Peyer's patch (tissue), 4 donors: ENCODE measurements around the gene HPS1. TPM values are rescaled to one million over a fixed set of nuclear protein-coding genes. Genes with fewer than 3 reads are reported as not detected.

Experiments
- DNase-seq, 3 donors: peaks; one replicate each; pipeline ENCODE4 v3.0.0-alpha.2; 2017 to 2019
- H3K27ac ChIP-seq, 4 donors: fragments of 200-600 bp; sonication (generic); one replicate each; pipeline ENCODE4 v1.5.1; 2016 to 2019
- H3K27me3 ChIP-seq, 2 donors: fragments of 200-600 bp; sonication (generic); one replicate each; pipeline ENCODE4 v1.5.1; 2019
- H3K36me3 ChIP-seq, 3 donors: fragments of 200-600 bp; sonication (generic); one replicate each; pipeline ENCODE4 v1.5.1; 2016 to 2019
- H3K4me1 ChIP-seq, 4 donors: fragments of 200-600 bp; sonication (generic); one replicate each; pipeline ENCODE4 v1.5.1; 2016 to 2019
- H3K4me3 ChIP-seq, 4 donors: fragments of 200-600 bp; sonication (generic); 1 replicate in 3 of 4; 2 replicates in 1 of 4; pipeline ENCODE4 v1.5.1; 2016 to 2019; ENCODE audit warnings: mild to moderate bottlenecking in 1 of 4
- H3K9me3 ChIP-seq, 4 donors: fragments of 200-600 bp; sonication (generic); one replicate each; pipeline ENCODE4 v1.5.1; 2016 to 2019; ENCODE audit warnings: mild to moderate bottlenecking in 1 of 4
- CTCF ChIP-seq, 6 experiments: fragments of 450-650 bp in 4 of 6; fragments of 200-600 bp in 2 of 6; sonication (generic) in 1 of 6; IDR thresholded peaks; one replicate each; pipeline ENCODE4 v1.5.1; 2017 to 2019; ENCODE audit warnings: antibody characterized with exemption in 6 of 6, mild to moderate bottlenecking in 3 of 6, moderate library complexity in 1 of 6
- POLR2A ChIP-seq, 2 donors: fragments of 450-650 bp; IDR thresholded peaks; one replicate each; pipeline ENCODE4 v1.5.1; 2017; ENCODE audit warnings: antibody characterized with exemption in 2 of 2, mild to moderate bottlenecking in 2 of 2, moderate library complexity in 2 of 2
- total RNA-seq, 4 donors: library from RNA; depleted of rRNA; stranded (reverse); fragments of >200 nt; gene quantifications; one replicate each; pipeline ENCODE4 v1.1.0, GENCODE V29; 2016

The HPS1 gene
- total RNA-seq = 100 to 1,000 TPM; 109 to 221 (median 136) TPM

DNA sequence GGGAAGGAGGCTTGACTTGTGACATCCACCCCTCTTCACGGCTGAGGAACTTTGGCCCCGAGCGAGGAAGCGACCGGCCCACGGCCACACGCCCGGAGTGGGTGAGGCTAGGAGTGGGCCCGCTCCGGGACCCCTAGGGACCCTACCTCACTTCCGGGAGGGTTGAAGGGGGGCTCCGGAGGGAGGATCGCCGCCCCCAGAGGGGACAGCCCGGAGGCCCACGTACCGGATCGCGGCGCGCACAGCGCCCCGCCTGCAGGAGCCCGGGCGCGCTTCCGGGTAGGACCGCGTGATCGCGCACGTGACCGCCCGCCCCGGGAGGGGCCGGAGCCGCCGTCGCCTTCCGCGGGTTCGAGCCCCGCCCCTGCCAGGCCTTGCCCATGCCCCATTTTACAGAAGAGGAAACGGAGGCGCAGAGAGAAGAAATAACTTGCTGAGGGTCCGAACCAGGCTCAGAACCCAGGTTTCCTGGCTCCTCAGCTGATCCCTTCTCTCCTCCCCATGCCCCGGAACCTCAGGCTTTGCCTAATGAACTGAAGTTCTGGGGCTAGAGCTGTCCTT, at the start of gene HPS1:
Gene HPS1, minus strand, starts transcription at position 275 of the 561 bp plus-strand sequence. CDS start 3,695 bp downstream, outside the sequence.
- H3K27ac ChIP-seq = peak within 1 kb of the TSS; percentile 88 to 92 (median 91)
- peaks cover 0 to 14% (median 4%) of the 10 kb centered on the region in 4 donors for H3K4me1 ChIP-seq
- peaks cover 0 to 29% (median 0%) of the 10 kb centered on the region in 3 donors for H3K36me3 ChIP-seq
- TF ChIP-seq POLR2A (IDR thresholded peaks at IDR 0.05) = peak; percentile 90 to 92
- TF ChIP-seq CTCF (IDR thresholded peaks at IDR 0.05) = peak in 1 of 6 experiments; percentile 15
- DNase-seq = peak; percentile 81 to 93 (median 91)
- no peaks in the 10 kb centered on the region for H3K27me3 ChIP-seq
- no peaks in the 10 kb centered on the region for H3K9me3 ChIP-seq
- H3K4me3 ChIP-seq = peak within 1 kb of the TSS; percentile 71 to 90 (median 86)

DNA sequence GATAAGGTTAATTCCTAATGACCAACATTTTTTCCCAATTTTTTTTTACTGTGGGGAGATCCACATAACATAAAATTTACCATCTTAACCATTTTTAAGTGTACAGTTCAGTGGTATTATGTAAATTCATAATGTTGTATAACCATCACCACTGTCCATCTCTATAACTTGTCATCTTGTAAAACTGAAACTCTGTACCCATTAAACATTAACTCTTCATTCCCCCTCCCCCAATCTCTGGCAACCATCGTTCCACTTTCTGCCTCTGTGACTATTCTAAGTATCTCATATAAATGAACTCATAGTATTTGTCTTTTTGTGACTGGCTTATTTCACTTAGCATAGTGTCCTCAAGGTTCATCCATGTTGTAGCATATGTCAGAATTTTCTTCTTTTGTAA, 46.0 kb upstream of the HPS1 start:
- no peak overlapping the region for H3K4me3 ChIP-seq
- DNase-seq = no peak
- no peak for TF ChIP-seq CTCF (IDR thresholded peaks at IDR 0.05)
- no peak for TF ChIP-seq POLR2A (IDR thresholded peaks at IDR 0.05)
- peaks cover 0 to 6% (median 0%) of the 10 kb centered on the region in 4 donors for H3K9me3 ChIP-seq
- H3K27me3 ChIP-seq = no peaks in the 10 kb centered on the region
- no peak overlapping the region for H3K27ac ChIP-seq
- no peaks in the 10 kb centered on the region for H3K36me3 ChIP-seq
- no peaks in the 10 kb centered on the region for H3K4me1 ChIP-seq

DNA sequence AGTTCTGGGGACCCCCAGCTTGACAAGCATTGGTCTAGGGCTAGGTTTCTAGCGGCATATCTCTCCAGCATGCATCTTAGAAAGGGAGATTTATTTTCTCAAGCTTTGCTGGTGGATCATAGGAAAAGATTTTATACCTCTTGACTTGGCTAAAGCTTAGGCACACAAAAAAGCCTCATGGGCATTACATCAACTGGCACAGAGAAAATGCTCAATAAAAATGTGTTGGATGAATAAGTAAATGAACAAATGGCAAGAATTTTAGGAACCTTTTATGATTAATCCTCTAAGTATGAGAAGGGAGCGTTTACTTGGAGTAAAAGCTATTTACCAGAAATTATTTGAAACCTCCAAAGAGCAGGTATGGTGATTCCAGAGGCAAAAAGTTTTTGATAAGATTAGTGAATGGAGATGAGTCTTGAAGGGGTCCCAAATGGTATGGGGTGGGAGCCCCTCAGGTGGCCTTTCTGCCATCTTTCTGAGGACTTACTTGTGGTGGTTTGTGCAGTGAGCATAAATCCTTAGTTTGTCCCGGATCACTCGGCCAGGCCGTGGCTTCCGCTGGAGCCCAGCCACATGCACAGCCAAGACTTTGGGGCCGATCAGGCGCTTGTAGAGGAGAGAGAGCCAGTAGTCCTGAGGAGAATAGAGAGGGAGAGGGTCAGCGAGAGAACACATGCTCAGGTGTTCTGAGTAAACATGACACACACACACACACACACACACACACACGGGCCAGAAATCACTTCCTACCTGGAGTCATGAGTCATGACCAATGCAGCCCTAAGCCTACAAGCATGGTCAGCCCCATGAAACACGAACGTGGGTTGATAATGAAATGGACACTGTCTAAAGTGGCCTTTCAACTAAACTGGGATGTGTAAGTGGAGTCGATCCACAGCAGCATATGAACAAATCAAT, 43.1 kb upstream of the HPS1 start:
- Histone ChIP-seq H3K27me3 (no peaks in the 10 kb centered on the region), H3K36me3 (no peaks in the 10 kb centered on the region), H3K4me1 (no peaks in the 10 kb centered on the region), H3K9me3 (peaks cover 0 to under 1% (median 0%) of the 10 kb centered on the region in 4 donors), H3K4me3 (no peak overlapping the region), H3K27ac (no peak overlapping the region)
- DNase-seq = no peak
- TF ChIP-seq POLR2A (IDR thresholded peaks at IDR 0.05) = no peak
- no peak for TF ChIP-seq CTCF (IDR thresholded peaks at IDR 0.05)

DNA sequence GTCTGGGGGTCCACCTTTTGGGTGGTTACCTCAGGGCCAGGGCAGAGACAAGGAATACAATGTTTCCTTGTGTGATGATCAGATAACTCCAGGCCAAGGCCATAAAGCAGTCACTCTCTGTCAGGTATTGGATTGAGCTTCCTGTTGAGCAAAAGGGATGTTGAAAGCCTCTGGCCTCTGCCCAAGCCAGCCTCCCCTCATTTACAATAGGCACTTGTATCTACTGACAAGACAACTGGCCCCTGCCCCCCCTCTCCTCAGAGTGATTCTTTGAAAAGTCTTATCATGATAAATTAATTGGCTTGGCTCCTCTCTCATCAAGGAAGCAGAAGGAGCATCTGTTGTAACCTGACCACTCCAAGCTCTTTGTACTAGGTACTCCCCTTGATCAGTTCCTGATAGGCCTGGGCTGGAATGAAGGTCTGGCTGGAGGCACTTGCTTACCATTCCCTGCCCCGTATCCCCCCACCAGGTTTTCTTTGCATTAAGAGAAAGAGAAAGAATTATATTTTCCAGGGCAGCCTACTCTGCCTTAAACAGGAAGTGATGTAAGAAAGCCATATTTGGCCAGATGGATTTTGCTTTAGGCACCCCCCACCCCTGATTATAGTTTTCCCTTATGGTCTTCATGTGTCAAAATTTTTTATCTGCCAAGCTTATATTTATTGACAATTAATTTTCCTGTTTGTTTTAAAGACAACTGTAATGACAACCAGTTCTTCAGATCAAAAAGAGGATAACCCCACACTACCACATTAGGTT, 42.1 kb upstream of the HPS1 start:
- Histone ChIP-seq H3K4me3 (no peak overlapping the region), H3K27ac (no peak overlapping the region), H3K36me3 (no peaks in the 10 kb centered on the region), H3K27me3 (no peaks in the 10 kb centered on the region), H3K9me3 (no peaks in the 10 kb centered on the region), H3K4me1 (no peaks in the 10 kb centered on the region)
- no peak for DNase-seq
- TF ChIP-seq CTCF (IDR thresholded peaks at IDR 0.05) (no peak), POLR2A (IDR thresholded peaks at IDR 0.05) (no peak)

DNA sequence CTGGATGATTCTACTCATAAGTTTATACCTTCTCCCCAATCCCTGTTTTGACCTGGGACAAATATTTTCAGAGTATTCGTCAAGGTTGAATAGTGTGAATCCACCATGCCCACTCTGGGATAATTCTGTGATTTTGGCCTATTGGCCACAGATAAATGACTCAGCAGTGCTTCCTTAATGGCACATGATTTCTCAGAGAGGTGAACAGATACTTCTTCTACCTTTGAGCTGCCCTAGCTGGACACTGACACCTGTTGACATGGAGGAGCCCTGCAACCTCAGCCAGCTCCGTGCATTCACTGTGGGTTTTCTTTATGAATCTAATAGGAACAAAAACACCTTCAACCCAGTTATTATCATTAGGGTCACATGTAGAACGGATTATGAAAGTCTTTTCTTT, 40.9 kb upstream of the HPS1 start:
- H3K27ac ChIP-seq = no peak overlapping the region
- TF ChIP-seq POLR2A (IDR thresholded peaks at IDR 0.05) = no peak
- no peak for TF ChIP-seq CTCF (IDR thresholded peaks at IDR 0.05)
- DNase-seq = no peak
- no peaks in the 10 kb centered on the region for H3K36me3 ChIP-seq
- no peaks in the 10 kb centered on the region for H3K4me1 ChIP-seq
- no peak overlapping the region for H3K4me3 ChIP-seq
- no peaks in the 10 kb centered on the region for H3K9me3 ChIP-seq
- no peaks in the 10 kb centered on the region for H3K27me3 ChIP-seq
